Measurements from ENCODE around the gene SAMD9L. TPM values are rescaled to one million over a fixed set of nuclear protein-coding genes. Genes with fewer than 3 reads are reported as not detected.
A peak's percentile ranks its signal among the peaks of the same experiment; 100 is the strongest.

SAMD9L gene
- total RNA-seq = 13.2 TPM

DNA sequence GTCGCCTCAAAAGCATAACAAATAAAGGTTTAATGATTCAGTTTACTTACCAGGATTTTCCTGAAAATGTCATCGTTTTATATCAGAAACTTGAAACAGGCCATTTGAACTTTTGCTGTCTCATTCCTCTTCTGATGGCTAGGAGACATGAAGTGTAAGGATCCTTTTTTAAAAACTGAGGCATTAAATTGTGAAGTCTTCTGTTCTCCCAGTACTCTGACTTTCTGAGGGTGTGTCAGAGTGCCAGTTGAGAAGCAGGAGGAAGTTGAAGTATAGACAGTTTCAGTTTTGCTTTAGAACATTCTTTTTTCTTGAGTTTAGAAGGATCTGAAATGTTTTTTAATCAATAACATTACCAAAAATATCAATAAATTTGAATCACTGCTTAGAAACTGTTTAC is at the start of gene SAMD9L:
Gene SAMD9L, minus strand, starts transcription at position 242 of the 400 bp plus-strand sequence. CDS start 12,414 bp downstream, outside the sequence.
- Histone ChIP-seq H3K9me3 (ENCODE audit: low read depth, low read length) (no peaks in the 10 kb centered on the region), H3K27me3 (ENCODE audit: insufficient read depth, low read length) (no peaks in the 10 kb centered on the region), H3K4me1 (ENCODE audit: insufficient read depth, low read length) (peaks cover 55% of the 10 kb centered on the region), H3K4me3 (ENCODE audit: low read length) (peak within 1 kb of the TSS; percentile 72)

GRCh38 chr7:93196336-93196735 is 48.2 kb upstream of the SAMD9L start:
- Histone ChIP-seq H3K4me3 (ENCODE audit: low read length) (no peak overlapping the region), H3K4me1 (ENCODE audit: insufficient read depth, low read length) (peaks cover 5% of the 10 kb centered on the region), H3K9me3 (ENCODE audit: low read depth, low read length) (no peaks in the 10 kb centered on the region), H3K27me3 (ENCODE audit: insufficient read depth, low read length) (no peaks in the 10 kb centered on the region)

DNA sequence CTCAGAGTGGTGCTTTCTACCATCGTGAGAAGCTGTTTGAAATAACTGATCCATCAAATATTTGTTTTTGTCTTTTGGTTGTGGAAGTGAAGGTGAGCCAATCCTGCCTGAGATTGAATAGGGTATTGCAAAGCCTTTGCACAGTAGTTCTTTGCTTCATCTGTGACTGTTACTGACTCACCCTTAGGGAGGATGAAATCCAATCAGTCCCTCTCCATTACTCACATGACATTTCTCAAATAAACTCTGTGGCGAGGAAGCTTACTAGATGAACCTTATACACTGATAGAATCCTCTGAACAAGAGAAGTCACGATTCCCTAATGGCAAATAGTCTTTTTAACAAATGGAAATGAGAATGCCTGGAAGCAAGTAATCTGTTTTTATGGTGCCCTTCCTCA is 46.2 kb upstream of the SAMD9L start:
- Histone ChIP-seq H3K27me3 (ENCODE audit: insufficient read depth, low read length) (peaks cover 9% of the 10 kb centered on the region), H3K4me1 (ENCODE audit: insufficient read depth, low read length) (peaks cover 5% of the 10 kb centered on the region), H3K9me3 (ENCODE audit: low read depth, low read length) (no peaks in the 10 kb centered on the region), H3K4me3 (ENCODE audit: low read length) (no peak overlapping the region)

GRCh38 chr7:93188870-93189634 is 40.9 kb upstream of the SAMD9L start:
- Histone ChIP-seq H3K27me3 (ENCODE audit: insufficient read depth, low read length) (peaks cover 21% of the 10 kb centered on the region), H3K4me1 (ENCODE audit: insufficient read depth, low read length) (no peaks in the 10 kb centered on the region), H3K9me3 (ENCODE audit: low read depth, low read length) (no peaks in the 10 kb centered on the region), H3K4me3 (ENCODE audit: low read length) (no peak overlapping the region)

- H3K9me3 ChIP-seq (ENCODE audit: low read depth, low read length) = no peaks in the 10 kb centered on the region
- H3K4me3 ChIP-seq (ENCODE audit: low read length) = no peak overlapping the region
- no peaks in the 10 kb centered on the region for H3K4me1 ChIP-seq (ENCODE audit: insufficient read depth, low read length)
- H3K27me3 ChIP-seq (ENCODE audit: insufficient read depth, low read length) = peaks cover 25% of the 10 kb centered on the region
Measured at GRCh38 chr7:93185303-93186027, 37.3 kb upstream of the SAMD9L start.

DNA sequence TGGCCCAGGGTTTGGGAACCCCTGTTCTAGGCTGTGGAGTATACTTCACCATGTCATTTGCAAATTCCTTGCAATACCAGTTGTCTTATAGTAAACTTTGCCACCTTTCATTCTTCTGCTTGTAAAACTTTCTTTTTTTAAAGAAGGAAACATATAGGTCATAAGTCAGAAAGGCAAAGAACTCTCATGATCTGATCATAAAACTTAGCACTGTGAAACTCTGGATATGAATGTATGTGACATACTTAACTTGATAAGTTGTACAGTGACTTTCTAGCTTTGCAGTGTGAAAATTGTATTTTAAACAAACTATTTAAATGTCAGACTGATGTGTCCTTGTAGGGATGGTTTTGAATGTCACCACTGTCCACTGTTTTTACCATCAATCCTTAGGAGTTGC is 31.0 kb upstream of the SAMD9L start:
- Histone ChIP-seq H3K4me3 (ENCODE audit: low read length) (no peak overlapping the region), H3K4me1 (ENCODE audit: insufficient read depth, low read length) (no peaks in the 10 kb centered on the region), H3K9me3 (ENCODE audit: low read depth, low read length) (no peaks in the 10 kb centered on the region), H3K27me3 (ENCODE audit: insufficient read depth, low read length) (peaks cover 5% of the 10 kb centered on the region)

DNA sequence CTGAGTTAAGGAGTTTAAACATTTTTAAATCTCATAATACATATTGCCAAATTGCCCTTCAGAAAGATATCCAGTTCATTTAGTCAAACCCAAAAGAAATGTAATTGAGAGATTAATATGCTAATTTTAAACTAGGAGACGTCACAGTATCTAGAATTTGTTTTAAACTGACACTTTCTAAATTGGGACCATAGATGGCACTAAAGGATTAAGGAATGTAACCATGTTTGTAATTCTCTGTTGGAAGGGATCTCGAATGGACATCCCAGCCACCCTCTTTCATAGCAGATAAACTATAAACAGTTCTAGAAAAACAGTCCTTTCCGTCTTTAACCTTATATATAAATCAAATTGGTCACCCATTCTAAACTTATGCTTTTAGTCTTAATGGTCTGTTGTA is 30.0 kb upstream of the SAMD9L start:
- Histone ChIP-seq H3K4me1 (ENCODE audit: insufficient read depth, low read length) (no peaks in the 10 kb centered on the region), H3K4me3 (ENCODE audit: low read length) (no peak overlapping the region), H3K9me3 (ENCODE audit: low read depth, low read length) (no peaks in the 10 kb centered on the region), H3K27me3 (ENCODE audit: insufficient read depth, low read length) (peaks cover 3% of the 10 kb centered on the region)

- Histone ChIP-seq H3K27me3 (ENCODE audit: insufficient read depth, low read length) (no peaks in the 10 kb centered on the region), H3K4me1 (ENCODE audit: insufficient read depth, low read length) (no peaks in the 10 kb centered on the region), H3K9me3 (ENCODE audit: low read depth, low read length) (peaks cover 3% of the 10 kb centered on the region), H3K4me3 (ENCODE audit: low read length) (no peak overlapping the region)
Measured at GRCh38 chr7:93176992-93177580, 28.9 kb upstream of the SAMD9L start.

DNA sequence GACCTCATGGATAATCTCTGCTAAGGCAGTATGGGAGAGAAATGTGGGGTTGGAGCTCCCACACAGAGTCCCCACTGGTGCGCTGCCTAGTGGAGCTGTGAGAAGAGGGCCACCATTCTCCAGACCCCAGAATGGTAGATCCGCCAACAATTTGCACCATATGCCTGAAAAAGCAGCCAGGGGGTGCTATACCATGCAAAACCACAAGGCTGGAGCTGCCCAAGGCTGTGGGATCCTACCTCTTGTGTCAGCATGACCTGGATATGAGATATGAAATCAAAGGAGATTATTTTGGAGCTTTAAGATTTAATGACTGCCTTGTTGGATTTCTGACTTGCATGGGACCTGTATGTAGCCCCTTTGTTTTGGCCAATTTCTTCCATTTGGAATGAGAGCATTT is 27.0 kb upstream of the SAMD9L start:
- H3K27me3 ChIP-seq (ENCODE audit: insufficient read depth, low read length) = no peaks in the 10 kb centered on the region
- H3K4me3 ChIP-seq (ENCODE audit: low read length) = no peak overlapping the region
- H3K4me1 ChIP-seq (ENCODE audit: insufficient read depth, low read length) = no peaks in the 10 kb centered on the region
- H3K9me3 ChIP-seq (ENCODE audit: low read depth, low read length) = peaks cover 18% of the 10 kb centered on the region

- no peak overlapping the region for H3K4me3 ChIP-seq (ENCODE audit: low read length)
Measured at GRCh38 chr7:93172683-93173082, 24.5 kb upstream of the SAMD9L start.

DNA sequence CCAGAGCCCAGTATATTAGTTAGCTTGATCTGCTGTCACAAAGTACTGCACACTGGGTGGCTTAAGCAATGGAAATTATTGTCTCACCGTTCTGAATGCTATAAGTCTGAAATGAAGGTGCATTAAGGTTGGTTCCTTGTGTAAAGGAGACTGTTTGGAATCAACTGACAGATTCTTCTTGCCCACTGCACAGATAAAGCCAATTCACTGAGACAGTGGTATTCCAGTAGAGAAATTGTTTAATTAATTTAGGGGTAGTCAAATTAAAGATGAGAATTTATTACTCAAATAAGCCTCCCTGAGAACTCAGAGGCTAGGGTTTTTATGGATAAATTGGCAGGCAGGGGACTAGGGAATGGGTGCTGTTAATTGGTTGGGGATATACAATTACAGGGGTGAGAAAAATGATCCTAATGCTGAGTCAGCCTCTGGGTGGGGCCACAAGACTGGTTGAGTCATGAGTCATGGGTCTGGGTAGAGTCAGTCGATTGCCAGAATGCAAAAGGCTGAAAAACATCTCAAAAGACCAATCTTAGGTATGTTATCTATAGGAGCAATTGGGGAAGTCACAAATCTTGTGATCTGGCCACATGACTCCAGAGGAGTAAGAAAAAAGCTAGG is 23.5 kb upstream of the SAMD9L start:
- no peaks in the 10 kb centered on the region for H3K4me1 ChIP-seq (ENCODE audit: insufficient read depth, low read length)
- H3K4me3 ChIP-seq (ENCODE audit: low read length) = no peak overlapping the region
- no peaks in the 10 kb centered on the region for H3K27me3 ChIP-seq (ENCODE audit: insufficient read depth, low read length)
- H3K9me3 ChIP-seq (ENCODE audit: low read depth, low read length) = peaks cover 18% of the 10 kb centered on the region

More at GRCh38 chr7:93172683-93173082, 24.5 kb upstream of the SAMD9L start:
- H3K9me3 ChIP-seq (ENCODE audit: low read depth, low read length) = peaks cover 18% of the 10 kb centered on the region
- no peaks in the 10 kb centered on the region for H3K27me3 ChIP-seq (ENCODE audit: insufficient read depth, low read length)
- no peaks in the 10 kb centered on the region for H3K4me1 ChIP-seq (ENCODE audit: insufficient read depth, low read length)

DNA sequence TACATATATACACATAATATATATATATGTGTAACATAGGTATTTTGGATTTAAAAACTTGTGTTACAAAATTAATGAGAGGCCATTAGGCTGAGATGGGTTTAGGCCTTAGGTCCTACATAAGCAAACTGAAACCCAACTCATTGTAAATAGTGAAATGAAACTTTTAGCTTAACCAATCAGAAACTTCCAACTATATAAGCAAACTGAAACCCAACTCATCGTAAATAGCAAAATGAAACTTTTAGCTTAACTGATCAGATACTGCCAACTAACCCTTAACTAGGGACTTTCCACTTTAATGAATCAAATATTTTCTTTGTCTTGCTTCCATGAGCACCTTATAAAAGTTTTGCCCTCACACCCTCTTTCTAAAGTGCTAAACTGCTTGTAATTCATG is 17.3 kb upstream of the SAMD9L start:
- Histone ChIP-seq H3K4me1 (ENCODE audit: insufficient read depth, low read length) (no peaks in the 10 kb centered on the region), H3K4me3 (ENCODE audit: low read length) (no peak overlapping the region), H3K9me3 (ENCODE audit: low read depth, low read length) (no peaks in the 10 kb centered on the region), H3K27me3 (ENCODE audit: insufficient read depth, low read length) (no peaks in the 10 kb centered on the region)

DNA sequence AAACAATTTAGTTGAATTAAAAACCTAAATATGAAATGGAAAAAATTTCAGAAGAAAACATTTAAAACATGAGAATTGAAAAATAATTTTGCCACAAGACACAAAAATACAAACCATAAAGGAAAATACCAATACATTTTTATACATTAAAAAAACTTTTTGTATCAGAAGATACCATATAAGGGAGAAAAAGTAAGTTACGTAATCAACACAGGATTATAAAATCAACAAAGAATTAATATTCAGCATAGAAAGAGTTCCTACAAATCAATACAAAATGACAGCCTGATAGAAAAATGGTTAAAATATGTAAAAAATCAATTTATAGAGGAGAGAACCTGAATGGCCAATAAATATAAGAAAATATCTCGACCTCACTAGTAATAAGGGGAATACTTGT is 16.6 kb upstream of the SAMD9L start:
- Histone ChIP-seq H3K27me3 (ENCODE audit: insufficient read depth, low read length) (no peaks in the 10 kb centered on the region), H3K9me3 (ENCODE audit: low read depth, low read length) (no peaks in the 10 kb centered on the region), H3K4me1 (ENCODE audit: insufficient read depth, low read length) (no peaks in the 10 kb centered on the region), H3K4me3 (ENCODE audit: low read length) (no peak overlapping the region)

- H3K4me3 ChIP-seq (ENCODE audit: low read length) = no peak overlapping the region
- H3K9me3 ChIP-seq (ENCODE audit: low read depth, low read length) = no peaks in the 10 kb centered on the region
- no peaks in the 10 kb centered on the region for H3K27me3 ChIP-seq (ENCODE audit: insufficient read depth, low read length)
- no peaks in the 10 kb centered on the region for H3K4me1 ChIP-seq (ENCODE audit: insufficient read depth, low read length)
Measured at GRCh38 chr7:93161181-93161762, 13.1 kb upstream of the SAMD9L start.

DNA sequence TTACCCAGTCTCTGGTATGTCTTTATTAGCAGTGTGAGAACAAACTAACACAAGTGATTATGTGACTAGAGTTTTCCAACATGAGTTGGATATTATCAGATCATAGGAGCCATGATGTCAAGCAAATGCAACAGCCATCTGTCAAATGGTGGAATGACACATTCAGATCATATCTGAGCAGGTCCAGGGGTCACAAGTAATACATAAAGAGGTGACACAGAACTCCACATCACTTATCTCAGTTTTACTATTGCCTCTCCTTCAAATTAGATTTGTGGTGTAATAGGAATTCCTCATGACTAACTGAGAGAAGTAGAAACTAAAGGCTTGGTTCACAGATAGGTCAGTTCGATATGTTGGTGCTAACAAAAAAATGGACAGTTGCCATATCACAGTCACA is 12.2 kb upstream of the SAMD9L start:
- H3K27me3 ChIP-seq (ENCODE audit: insufficient read depth, low read length) = no peaks in the 10 kb centered on the region
- no peaks in the 10 kb centered on the region for H3K9me3 ChIP-seq (ENCODE audit: low read depth, low read length)
- no peaks in the 10 kb centered on the region for H3K4me1 ChIP-seq (ENCODE audit: insufficient read depth, low read length)
- H3K4me3 ChIP-seq (ENCODE audit: low read length) = no peak overlapping the region

All from mononuclear cell (primary cell).